Measurements from ENCODE around the gene TRIP12.
"Not testable (repeated sequence)": the region's sequence is repeated elsewhere in the genome, so short reads cannot be mapped to it uniquely, and the experiment has no call there.

Gene TRIP12

GRCh38 chr2:229873123-229873581 is 48.7 kb downstream of the TRIP12 start:
- no peak for DNase-seq

- DNase-seq, result no peak
Measured at GRCh38 chr2:229870903-229871656, 50.7 kb downstream of the TRIP12 start.

- no peak for DNase-seq
Measured at GRCh38 chr2:229869226-229869625, 52.6 kb downstream of the TRIP12 start.

GRCh38 chr2:229868794-229869193 is 53.0 kb downstream of the TRIP12 start:
- no peak for DNase-seq

- DNase-seq, result no peak
Measured at GRCh38 chr2:229865033-229865432, 56.8 kb downstream of the TRIP12 start.

GRCh38 chr2:229861431-229861830 is 60.4 kb downstream of the TRIP12 start:
- no peak for DNase-seq

- DNase-seq, result no peak
Measured at GRCh38 chr2:229860334-229860733, 61.5 kb downstream of the TRIP12 start.

GRCh38 chr2:229858351-229858750 is 63.5 kb downstream of the TRIP12 start:
- DNase-seq, result no peak

- DNase-seq, result no peak
Measured at GRCh38 chr2:229857634-229858033, 64.2 kb downstream of the TRIP12 start.

- no peak for DNase-seq
Measured at GRCh38 chr2:229856413-229856812, 65.4 kb downstream of the TRIP12 start.

GRCh38 chr2:229855116-229855515 is 66.7 kb downstream of the TRIP12 start:
- no peak for DNase-seq

- no peak for DNase-seq
Measured at GRCh38 chr2:229852565-229852964, 69.2 kb downstream of the TRIP12 start.

GRCh38 chr2:229851870-229852269 is 69.9 kb downstream of the TRIP12 start:
- no peak for DNase-seq

GRCh38 chr2:229850355-229851275 is 71.2 kb downstream of the TRIP12 start:
- not testable (repeated sequence) for DNase-seq

GRCh38 chr2:229849073-229849472 is 72.7 kb downstream of the TRIP12 start:
- DNase-seq, result no peak

GRCh38 chr2:229843613-229844012 is 78.2 kb downstream of the TRIP12 start:
- DNase-seq, result no peak

- no peak for DNase-seq
Measured at GRCh38 chr2:229838729-229839128, 83.1 kb downstream of the TRIP12 start.

GRCh38 chr2:229836847-229837246 is 85.0 kb downstream of the TRIP12 start:
- no peak for DNase-seq

- no peak for DNase-seq
Measured at GRCh38 chr2:229835596-229836283, 86.1 kb downstream of the TRIP12 start.

- not testable (repeated sequence) for DNase-seq
Measured at GRCh38 chr2:229834368-229834767, 87.4 kb downstream of the TRIP12 start.

- DNase-seq, result no peak
Measured at GRCh38 chr2:229832510-229832898, 89.3 kb downstream of the TRIP12 start.

- DNase-seq, result no peak
Measured at GRCh38 chr2:229831805-229832509, 89.9 kb downstream of the TRIP12 start.

GRCh38 chr2:229825476-229825875 is 96.3 kb downstream of the TRIP12 start:
- no peak for DNase-seq
